DMS114 treated with DMSO at 0.1 percent for 48 hours (cell line): ENCODE measurements around the gene ALPK3.

Source experiments
- DNase-seq: peaks from one replicate; lab custom pipeline; 2025; ENCODE audit not compliant: unreplicated experiment; lab: John Stamatoyannopoulos, UW

Gene ALPK3

DNA sequence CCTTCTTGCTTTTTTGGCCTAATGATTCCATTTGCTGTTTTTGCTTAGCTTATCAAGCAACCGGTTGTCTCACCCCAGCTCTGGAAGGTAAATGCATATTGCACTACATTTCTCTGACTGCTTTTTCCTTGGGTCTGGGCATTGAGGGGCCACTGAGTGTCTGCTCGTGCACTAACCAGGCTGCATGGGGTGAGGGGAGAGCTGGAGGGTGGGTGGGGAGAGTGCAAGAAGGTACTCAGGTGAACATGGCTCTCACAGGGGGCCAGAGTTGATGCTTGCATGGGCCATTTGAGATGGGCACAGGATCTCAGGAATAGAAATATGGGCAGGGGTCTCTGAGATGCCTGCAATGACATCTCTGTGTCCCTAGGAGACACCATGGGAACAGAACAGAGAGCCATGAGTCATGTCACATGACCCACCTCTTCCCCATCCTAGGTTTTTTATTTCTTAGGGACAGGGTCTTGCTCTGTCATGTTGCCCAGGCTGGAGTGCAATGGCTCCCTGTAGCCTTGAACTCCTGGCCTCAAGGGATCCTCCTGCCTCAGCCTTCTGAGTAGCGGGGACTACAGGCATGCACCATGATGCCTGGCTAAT is 6.2 kb downstream of the ALPK3 start:
- no peak for DNase-seq

DNA sequence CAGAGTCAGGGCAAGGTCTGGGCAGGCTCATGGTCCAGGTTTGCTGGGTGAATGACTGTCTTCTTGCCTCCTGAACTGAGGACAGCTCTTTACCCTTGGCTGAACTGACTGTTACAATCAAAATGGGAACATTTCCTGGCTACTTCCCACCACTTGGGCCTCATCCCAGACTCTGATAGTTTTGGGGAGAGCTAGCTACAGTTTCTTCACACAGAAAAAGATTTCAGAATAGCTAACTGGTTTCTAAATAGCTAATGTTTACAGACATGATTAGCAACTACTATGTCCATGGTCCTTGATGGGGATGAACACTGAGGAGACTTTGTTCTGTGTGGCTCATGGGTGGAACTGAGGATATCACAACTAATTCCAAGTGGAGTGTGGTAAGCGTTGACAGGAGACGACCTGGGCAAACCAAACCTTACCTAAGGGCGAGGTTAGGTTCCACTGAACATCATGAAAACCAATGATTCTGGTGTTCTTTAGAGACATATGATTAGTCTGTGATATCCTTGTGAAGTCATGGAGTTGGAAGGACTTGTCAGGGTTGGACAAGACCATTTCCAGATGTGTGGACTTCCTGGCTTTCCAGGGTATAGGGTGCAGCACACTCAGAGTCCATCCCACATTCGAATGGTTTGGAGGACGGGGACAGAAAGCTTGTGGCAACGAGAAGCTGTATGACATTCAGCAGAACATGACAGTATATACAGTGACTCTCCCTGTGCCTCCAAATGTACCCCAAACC is 7.3 kb downstream of the ALPK3 start:
- no peak for DNase-seq

DNA sequence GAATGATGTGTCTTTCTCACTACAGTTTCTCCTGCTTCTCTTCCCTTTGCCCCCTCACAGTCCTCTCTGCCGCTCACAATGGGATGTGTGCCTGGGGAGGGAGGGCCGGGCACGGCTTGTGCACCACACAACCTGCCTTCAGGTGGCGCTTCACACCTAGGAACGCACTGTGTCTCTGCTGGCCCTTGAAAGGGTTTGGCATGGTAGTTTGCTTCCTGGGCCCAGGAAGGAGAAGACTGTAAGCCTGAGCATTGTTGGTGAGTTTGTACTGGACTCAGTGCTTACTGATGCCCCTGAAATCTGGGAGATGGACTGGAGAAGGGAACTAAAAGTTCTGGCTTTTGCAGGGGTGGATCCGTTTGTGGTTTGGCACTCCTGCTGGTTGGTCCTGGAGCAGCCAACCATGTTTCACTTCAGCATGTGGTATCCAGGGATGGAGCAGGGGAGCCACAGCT is 9.2 kb downstream of the ALPK3 start:
- DNase-seq, result no peak

DNA sequence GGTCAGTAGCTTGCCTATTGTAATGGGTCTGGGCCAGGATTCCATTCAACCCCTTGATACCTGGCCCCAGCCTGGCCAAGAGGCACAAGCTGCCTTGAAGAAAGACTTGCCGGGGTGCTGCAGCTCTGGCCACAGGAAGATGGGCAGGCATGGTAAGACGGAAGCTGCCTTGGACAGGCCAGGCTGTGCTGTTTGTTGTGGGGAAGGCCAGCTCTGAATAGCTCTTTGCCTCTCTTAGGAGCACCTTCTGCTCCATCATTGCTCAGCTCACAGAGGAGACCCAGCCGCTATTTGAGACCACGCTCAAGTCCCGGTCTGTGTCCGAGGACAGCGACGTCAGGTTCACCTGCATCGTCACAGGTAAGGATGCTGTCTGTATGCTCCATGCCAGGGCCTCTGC is 10.1 kb downstream of the ALPK3 start:
- DNase-seq, result no peak

DNA sequence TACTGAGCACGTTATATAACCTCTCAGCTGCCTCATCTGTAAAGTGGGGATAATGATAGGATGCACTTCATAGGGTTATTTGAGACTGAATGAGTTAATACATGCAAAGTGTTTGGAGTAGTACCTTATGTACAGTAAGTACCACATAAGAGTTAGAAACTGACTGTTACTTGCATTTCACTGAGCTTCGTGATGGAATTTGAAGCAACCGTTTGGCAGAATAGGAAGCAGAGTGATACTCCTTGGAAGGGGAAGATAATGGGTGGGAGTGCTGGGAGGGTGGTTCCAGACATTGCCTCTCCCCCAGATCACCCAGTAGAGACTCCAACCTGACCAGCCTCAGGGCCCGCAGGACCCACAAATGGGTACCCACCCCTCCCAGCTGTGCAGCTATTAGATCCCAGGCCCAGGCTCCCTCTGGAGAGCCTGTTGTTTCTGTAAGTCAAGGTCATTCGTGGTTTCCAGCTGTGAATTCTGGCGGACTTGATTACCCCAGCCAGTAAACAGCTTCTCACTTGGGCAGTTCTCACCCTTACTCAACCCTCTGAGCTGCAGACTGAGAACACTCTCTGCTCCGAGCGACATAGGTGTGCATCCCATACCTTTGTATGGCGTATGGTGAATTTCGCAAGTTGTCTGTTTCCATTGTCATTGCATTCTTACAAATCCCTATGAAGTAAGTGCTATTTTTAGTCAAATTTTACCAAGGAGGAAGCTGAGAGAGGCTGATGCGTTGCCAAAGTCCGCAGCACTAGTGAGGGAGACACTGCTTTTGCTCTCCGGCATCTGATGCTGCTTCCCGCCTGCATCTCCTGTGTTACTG is 11.1 kb downstream of the ALPK3 start:
- no peak for DNase-seq

DNA sequence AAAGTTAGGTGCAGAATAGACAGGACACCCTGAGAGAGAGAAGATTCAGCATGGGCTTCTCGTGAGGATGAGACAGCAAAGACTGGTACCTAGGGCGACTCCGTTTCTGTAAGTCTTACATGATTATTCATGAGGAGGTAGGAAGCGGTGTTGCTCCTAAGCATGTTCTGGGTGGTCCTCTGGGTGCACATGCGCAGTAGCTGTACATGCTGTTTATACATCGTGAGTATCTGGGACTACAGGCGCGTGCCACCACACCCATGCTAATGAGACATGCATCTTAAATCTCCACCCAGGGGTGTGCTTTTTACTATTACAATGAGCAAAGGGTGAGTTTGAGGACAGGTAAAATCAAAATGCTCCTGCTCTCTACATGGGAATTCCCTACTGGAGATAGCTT is 12.3 kb downstream of the ALPK3 start:
- DNase-seq, result no peak

DNA sequence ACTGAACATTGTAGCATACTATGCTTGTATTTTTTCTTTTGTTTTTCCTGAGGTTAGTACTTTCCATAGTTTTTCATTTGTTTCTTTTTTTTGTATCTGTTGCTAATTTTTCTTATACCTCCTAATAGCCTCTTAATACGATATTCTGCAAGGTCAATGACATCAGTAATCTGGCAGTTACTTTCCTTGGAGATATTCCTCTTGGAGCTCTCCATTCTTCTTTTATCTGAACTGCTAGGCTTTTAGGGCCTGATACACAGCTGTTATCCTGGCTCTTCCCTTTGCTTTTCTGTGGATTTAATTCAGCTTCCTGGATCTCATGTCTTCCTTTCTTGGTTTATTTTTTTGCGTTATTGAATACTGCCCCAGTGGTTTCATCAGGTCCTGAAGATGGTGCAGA is 12.9 kb downstream of the ALPK3 start:
- DNase-seq, result no peak

DNA sequence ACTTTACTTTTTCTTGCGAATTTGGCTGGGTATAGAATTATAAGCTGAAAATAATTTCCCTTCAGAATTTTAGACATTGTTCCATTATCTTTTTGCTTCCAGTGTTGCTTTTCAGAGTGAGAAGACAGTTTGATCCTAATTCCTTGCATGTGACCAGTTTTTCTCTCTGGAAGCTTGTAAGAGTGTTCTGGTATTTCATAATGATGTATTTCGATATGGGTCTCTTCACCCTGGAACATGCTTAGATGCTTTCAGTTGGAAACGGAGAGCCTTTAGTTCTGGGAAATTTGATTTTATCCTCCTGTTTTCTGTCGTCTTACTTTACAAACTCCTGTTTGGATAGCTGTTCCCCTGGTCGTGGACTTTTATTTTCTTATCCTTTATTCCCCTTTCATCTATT is 13.9 kb downstream of the ALPK3 start:
- DNase-seq, result no peak

DNA sequence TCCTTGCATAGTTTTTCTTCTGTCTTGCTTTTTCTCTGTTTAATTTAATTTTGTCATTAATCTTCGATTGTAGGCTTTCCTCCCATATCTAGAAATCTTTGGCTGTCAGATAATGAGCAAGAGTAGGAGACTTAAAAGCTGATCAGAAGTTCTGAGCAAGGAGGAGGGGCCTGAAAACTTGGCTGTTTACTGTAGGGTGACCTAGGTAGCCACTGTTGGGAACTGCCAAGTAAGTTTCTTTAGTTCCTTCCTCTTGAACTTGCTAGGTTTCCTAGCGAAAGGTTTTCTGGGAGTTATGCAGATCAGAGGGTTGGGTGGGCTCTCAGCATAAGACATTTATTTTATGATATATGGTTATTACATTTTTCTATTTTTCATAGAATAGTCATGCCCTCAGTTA is 14.5 kb downstream of the ALPK3 start:
- DNase-seq, result no peak

DNA sequence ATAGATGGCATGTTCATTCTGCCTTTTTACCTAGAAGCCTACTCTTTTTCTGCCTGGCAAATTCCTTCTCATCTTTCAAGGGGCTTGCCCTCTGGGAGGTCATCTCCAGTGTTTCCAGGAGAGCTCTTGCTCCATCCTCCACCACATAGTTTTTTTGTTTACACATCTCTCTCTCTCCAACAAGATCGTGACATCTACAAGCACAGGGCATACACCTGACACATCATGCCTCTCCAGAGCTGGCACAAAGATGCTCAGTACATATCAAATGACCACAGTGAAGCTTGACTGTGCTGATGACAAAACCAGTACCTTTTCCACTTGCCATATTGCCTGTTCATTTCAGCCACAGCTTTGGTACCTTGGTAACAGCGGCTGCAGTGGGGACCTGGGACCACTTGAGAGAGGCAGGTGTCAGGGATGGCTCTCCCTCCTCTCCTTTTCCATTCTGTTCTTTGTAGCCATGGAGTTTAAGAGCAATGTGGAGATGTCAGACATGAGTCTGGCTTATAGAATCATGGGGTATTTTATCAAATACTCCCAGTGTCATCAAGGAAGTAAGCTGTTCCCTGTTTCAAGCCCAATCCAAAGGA is 15.4 kb downstream of the ALPK3 start:
- no peak for DNase-seq

DNA sequence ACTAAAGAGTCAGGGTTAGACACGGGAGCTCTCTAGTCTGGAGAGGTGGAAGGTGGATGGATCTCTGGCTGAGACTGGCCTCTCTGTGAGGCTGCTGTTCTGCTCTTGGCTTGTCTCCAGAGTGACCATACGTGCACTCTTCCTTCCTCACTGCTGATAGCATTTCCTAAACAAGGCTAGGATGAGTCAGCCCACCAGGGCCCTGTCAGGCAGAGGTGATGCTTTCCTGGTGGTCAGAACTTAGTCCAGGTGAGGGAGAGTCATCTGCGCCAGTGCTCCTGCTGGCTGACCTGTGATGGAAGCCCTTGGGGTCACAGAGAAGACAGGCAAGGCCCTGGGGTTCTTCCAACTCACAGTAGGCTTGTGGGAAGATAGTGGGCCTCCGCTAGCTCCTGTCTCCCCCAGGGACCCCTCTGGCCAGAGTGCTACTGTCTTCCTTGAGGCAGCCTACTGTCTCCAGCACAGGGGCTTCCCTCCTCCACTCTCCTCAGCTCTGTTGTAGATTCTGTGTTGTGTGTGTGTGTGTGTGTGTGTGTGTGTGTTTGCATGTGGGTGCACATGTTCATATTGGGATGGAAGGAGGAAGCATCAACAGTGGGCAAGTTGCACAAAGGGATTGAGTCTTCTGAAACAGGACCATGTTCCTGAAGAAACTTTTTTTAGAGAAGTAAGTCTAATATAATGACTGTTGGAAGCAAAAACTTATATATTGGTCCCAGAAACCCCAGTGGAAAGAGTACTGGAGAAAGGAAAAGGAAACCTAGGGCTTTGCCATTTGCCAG is 16.5 kb downstream of the ALPK3 start:
- DNase-seq, result no peak

DNA sequence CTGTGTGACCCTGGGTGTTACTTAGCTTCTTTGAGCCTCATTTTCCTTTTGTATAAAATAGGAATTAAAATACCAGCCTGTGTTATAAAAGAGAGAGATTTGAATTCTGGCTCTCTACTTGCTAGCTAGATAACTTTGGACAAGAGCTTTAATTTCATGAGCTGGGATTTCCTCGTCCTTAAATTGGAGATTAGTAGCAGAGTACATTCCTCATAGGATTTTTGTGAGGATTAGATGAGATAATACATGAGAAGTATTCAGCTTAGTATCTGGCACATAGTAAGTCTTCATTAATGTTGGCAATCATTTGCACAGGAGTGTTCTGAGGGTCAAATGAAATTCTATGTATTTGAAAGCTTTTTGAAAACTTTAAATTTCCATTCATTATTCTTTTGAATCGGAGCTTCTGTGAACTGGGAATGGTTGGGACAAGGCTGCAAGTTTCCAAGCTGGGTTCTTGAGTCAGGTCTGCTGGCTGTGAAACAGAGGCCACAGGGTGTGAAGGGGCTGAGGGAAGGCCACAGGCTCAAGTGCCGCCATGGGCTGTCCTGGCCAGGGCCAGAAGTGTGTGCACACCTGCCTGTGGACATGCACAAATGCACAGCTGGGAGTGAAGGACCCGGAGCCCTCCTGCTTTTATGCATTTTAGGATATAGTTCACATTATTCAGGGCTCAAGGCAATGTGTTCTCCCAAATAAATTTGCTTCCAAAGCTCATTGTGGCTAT is 17.2 kb downstream of the ALPK3 start:
- DNase-seq, result no peak

DNA sequence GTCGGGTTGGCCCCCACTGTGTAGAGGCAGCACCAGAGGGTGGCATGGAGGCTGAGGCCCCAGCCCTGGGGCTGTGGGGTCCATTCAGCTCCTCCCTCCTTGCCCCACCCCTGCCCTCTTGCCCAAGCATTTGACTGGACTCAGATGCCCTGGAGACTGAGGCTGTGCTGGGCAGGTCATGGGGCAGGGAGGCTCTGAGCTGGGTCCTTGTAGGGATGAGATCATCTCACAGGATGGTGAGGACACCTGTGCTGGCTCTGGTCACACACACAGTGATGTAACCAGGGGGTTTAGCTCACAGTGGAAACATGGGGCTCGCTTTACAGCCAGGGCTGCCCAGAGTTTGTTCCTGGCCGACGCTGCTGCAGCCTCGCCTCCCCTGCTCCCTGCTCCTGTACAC is 17.8 kb downstream of the ALPK3 start:
- DNase-seq, result no peak

DNA sequence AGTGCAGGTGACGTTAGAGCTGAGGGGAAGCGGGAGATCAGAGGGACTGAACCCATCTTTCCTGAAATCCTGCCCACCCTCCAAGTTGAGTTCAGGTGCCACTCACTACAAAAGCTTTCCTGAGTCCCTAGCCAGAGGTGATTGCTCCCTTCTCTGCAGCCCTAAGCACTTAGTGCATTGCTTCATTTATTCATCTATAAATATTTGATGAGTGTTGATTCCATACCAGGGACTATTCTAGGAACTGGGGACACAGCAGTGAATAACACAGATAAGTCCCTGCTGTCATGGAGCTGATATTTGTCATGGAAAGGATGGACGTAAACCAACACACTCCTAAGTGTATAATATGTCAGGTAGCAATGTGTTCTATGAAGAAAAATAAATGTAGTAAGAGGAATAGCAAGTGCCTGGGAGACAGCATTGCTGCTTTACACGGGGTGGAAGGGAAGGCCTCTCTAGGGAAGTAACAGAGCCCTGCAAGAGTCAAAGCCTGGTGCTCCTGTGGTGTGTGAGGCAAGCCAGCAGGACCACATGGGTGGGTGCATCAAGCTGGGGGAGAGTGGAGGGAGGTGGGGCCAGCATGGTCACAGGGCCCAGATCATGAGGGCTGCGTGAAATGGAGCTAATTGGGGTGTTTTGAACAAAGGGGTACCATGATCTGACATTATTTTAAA is 18.6 kb downstream of the ALPK3 start:
- no peak for DNase-seq

DNA sequence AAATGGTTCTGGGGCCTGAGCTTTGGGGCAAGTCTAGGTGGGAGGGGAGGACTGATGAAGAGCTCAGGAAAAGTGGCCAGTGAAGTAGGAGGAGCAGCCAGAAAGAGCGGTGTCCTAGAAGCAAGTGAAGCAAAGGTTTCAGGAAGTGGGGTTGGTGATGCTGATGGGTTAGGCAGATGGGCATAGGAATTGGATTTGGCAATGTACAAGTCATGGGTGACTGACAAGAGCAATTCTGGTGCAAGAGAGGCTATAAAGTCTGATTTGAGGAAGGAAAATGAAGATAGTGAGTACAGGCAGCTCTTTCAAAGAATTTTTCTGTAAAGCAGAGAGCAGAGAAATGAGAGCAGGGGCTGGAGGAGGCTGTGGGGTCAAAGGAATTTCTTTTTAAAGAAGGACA is 19.7 kb downstream of the ALPK3 start:
- no peak for DNase-seq

DNA sequence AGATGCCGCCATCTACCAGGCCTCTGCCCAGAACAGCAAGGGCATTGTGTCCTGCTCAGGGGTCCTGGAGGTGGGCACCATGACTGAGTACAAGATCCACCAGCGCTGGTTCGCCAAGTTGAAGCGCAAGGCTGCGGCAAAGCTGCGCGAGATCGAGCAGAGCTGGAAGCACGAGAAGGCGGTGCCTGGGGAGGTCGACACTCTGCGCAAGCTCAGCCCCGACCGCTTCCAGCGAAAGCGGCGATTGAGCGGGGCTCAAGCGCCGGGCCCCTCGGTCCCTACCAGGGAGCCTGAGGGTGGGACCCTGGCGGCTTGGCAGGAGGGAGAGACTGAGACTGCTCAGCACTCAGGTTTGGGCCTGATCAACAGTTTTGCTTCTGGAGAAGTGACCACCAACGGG is 22.6 kb downstream of the ALPK3 start:
- no peak for DNase-seq

DNA sequence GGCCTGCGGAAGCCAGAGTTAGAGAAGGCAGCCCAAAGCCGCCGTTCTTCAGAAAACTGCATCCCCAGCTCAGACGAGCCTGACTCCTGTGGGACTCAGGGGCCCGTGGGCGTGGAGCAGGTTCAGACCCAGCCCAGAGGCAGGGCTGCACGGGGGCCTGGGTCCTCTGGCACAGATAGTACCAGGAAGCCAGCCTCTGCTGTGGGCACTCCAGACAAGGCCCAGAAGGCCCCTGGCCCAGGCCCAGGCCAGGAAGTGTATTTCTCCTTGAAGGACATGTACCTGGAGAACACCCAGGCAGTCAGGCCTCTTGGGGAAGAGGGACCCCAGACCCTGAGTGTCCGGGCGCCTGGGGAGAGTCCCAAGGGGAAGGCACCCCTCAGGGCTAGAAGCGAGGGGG is 23.1 kb downstream of the ALPK3 start:
- no peak for DNase-seq

DNA sequence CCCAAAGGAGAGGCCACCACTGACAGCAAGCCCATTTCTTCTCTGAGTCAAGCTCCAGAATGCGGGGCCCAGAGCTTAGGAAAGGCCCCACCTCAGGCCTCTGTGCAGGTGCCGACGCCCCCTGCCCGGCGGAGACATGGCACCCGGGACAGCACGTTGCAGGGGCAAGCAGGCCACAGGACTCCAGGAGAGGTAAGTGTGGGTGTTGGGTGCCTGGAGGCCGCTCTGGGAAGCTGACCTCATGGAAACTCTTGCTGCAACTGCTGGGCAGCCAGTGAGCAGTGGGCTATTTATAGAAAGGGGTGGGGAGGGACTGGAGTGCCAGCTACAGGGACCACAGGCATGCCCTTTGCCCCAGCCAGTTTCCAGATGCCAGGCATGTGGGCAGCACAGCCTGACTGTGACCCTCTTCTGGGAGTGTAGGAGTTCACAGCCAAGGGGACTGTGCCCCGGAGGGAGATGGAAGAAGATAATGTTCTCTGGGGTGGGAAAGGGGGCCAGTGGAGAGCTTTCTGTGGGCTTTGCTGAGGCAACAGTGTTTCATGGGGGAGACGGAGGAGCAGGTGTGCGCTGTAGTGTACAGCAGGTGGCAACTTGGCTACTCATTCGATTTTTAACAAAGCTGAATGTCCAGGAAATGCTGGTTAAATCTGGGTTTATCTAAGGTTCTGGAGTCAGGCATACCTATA is 23.7 kb downstream of the ALPK3 start:
- no peak for DNase-seq

DNA sequence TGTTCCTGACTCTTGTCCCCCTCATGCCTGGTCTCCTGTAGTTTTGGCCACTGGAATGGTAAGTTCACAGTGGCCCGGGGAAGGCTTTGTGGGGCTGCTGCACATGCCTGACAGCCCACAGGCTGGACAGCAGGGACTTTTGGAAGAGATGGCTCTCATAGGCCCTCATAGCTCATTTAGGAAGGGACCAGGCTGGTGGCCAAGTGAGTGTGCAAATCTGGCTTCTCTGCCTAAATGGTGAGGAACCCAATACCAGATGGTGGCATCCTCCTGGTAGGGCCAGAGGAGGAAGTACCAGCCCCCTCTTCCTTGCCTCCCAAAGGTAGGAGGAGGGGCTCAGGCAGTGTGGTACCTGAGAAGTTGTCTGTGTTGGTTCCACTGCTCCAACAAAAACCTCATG is 25.6 kb downstream of the ALPK3 start:
- DNase-seq, result no peak
